ENCODE measurements around the gene SPATS2L. TPM values are rescaled to one million over a fixed set of nuclear protein-coding genes. Genes with fewer than 3 reads are reported as not detected.

Gene SPATS2L
- total and polyA plus RNA-seq, 12 donors: 16.7 to 68.8 (median 43.6) TPM

- intact Hi-C loops (cut with DNase I): no loop called here
- H3K4me3 ChIP-seq: no peak overlapping the region
- H3K9me3 ChIP-seq (replicated peaks in 1 of 3): no peaks in the 10 kb centered on the region
- H3K27ac ChIP-seq: no peak overlapping the region
- no peaks in the 10 kb centered on the region for H3K27me3 ChIP-seq
- no peak for DNase-seq
- 71 to 89% (median 79%) methylated on average over 7 of the region's 7 CpGs for WGBS, 4 donors
- H3K4me1 ChIP-seq (replicated peaks in 1 of 2): no peaks in the 10 kb centered on the region
- no peak for TF ChIP-seq POLR2A (IDR thresholded peaks at IDR 0.05)
- TF ChIP-seq CTCF (IDR thresholded peaks at IDR 0.05): no peak
- H3K36me3 ChIP-seq (replicated peaks in 1 of 2): no peaks in the 10 kb centered on the region
Observed at GRCh38 chr2:200258881-200259576, 47.5 kb upstream of the SPATS2L start.

- Histone ChIP-seq H3K4me3 (no peak overlapping the region), H3K4me1 (replicated peaks in 1 of 2) (no peaks in the 10 kb centered on the region), H3K9me3 (replicated peaks in 1 of 3) (no peaks in the 10 kb centered on the region), H3K36me3 (replicated peaks in 1 of 2) (no peaks in the 10 kb centered on the region), H3K27me3 (no peaks in the 10 kb centered on the region), H3K27ac (no peak overlapping the region)
- DNase-seq: no peak
- 72 to 83% (median 75%) methylated on average over 5 of the region's 5 CpGs for WGBS, 4 donors
- intact Hi-C loops (cut with DNase I): no loop called here
- no peak for TF ChIP-seq CTCF (IDR thresholded peaks at IDR 0.05)
Observed at GRCh38 chr2:200259577-200259957, 46.9 kb upstream of the SPATS2L start.

GRCh38 chr2:200262047-200262446 is 44.4 kb upstream of the SPATS2L start:
- Histone ChIP-seq H3K4me1 (replicated peaks in 1 of 2) (no peaks in the 10 kb centered on the region), H3K9me3 (replicated peaks in 1 of 3) (no peaks in the 10 kb centered on the region), H3K4me3 (no peak overlapping the region), H3K36me3 (replicated peaks in 1 of 2) (no peaks in the 10 kb centered on the region), H3K27ac (no peak overlapping the region), H3K27me3 (no peaks in the 10 kb centered on the region)
- no peak for TF ChIP-seq POLR2A (IDR thresholded peaks at IDR 0.05)
- no peak for TF ChIP-seq CTCF (IDR thresholded peaks at IDR 0.05)
- 94 to 99% (median 97%) methylated on average over 2 of the region's 2 CpGs for WGBS, 4 donors
- no peak for DNase-seq
- intact Hi-C loops (cut with DNase I): no loop called here

- H3K4me3 ChIP-seq: no peak overlapping the region
- no peak overlapping the region for H3K27ac ChIP-seq
- TF ChIP-seq CTCF (IDR thresholded peaks at IDR 0.05) (no peak), POLR2A (IDR thresholded peaks at IDR 0.05) (no peak)
- no peaks in the 10 kb centered on the region for H3K27me3 ChIP-seq
- DNase-seq: no peak
- H3K36me3 ChIP-seq (replicated peaks in 1 of 2): no peaks in the 10 kb centered on the region
- intact Hi-C loops (cut with DNase I): no loop called here
- H3K9me3 ChIP-seq (replicated peaks in 1 of 3): no peaks in the 10 kb centered on the region
- no peaks in the 10 kb centered on the region for H3K4me1 ChIP-seq (replicated peaks in 1 of 2)
- WGBS, 4 donors: 67 to 89% (median 75%) methylated on average over 1 of the region's 1 CpG
Observed at GRCh38 chr2:200263279-200263678, 43.2 kb upstream of the SPATS2L start.

Data from adrenal gland (tissue), 12 donors.